Thymus (tissue), 11 donors: ENCODE results near the gene C11orf86. TPM values are rescaled to one million over a fixed set of nuclear protein-coding genes. Genes with fewer than 3 reads are reported as not detected.

Source experiments
- DNase-seq, 9 donors: peaks; one replicate each; pipeline ENCODE4 v3.0.0-alpha.2; 2013; ENCODE audit warnings: low spot score in 9 of 9, low read depth in 6 of 9, missing footprints in 1 of 9
- H3K27ac ChIP-seq, 2 donors: one replicate each; pipeline ENCODE4 v1.5.1; 2013; ENCODE audit warnings: control low read depth in 1 of 2, low read depth in 1 of 2, low read length in 1 of 2, mild to moderate bottlenecking in 1 of 2, moderate library complexity in 1 of 2
- H3K27me3 ChIP-seq, 2 donors: one replicate each; pipeline ENCODE4 v1.5.1; 2013; ENCODE audit warnings: low read length in 1 of 2; ENCODE audit not compliant: control insufficient read depth in 2 of 2, insufficient read depth in 1 of 2
- H3K36me3 ChIP-seq, 2 donors: one replicate each; pipeline ENCODE4 v1.5.1; 2013; ENCODE audit warnings: low read length in 1 of 2, mild to moderate bottlenecking in 1 of 2, moderate library complexity in 1 of 2; ENCODE audit not compliant: control insufficient read depth in 2 of 2, insufficient read depth in 2 of 2
- H3K4me1 ChIP-seq, 2 donors: one replicate each; pipeline ENCODE4 v1.5.1; 2013; ENCODE audit warnings: low read length in 2 of 2; ENCODE audit not compliant: control insufficient read depth in 2 of 2, insufficient read depth in 2 of 2
- H3K4me3 ChIP-seq, 2 donors: one replicate each; pipeline ENCODE4 v1.5.1; 2013; ENCODE audit warnings: low read length in 2 of 2, control low read depth in 1 of 2, mild to moderate bottlenecking in 1 of 2
- H3K9me3 ChIP-seq, 2 donors: one replicate each; pipeline ENCODE4 v1.5.1; 2013; ENCODE audit warnings: low read length in 1 of 2, mild to moderate bottlenecking in 1 of 2; ENCODE audit not compliant: control insufficient read depth in 2 of 2, insufficient read depth in 1 of 2
- WGBS: extraction: QIAGEN DNeasy Blood & Tissue Kit; methylation state at CpG from one replicate; pipeline ENCODE4 v1.1.7; 2013; 5-methylcytosine and 5-hydroxymethylcytosine counted together
- polyA plus RNA-seq: library from polyadenylated mRNA; stranded (reverse); fragments of 200-250 nt; gene quantifications from one replicate; pipeline ENCODE4 v1.2.3, GENCODE V29; 2013
- total RNA-seq: library from RNA; stranded (reverse); fragments of 120-200 nt; gene quantifications from one replicate; pipeline ENCODE4 v1.2.4, GENCODE V29; 2013
- donor health status: healthy.

C11orf86 gene
- total and polyA plus RNA-seq, 2 donors, result 0.14 TPM; not detected in 1

DNA sequence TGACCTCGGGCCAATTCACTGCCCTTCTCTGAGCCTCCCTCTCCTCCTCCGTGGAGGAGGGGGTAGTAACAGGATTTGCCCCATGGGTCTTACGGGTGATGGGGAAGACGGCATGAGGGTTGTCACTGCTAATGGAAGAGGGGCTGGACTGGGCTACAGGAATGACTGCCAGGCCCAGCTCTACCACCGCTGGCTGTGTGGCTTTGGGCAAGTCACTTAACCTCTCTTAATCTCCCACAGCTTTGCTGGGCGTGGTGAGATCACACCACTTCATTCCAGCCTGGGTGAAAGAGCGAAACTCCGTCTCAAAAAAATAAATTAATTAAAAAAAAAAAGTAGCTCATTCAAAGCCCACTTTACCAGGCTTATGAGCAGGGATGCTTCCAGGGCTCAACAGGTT lies 50.6 kb downstream of the C11orf86 start:
- Histone ChIP-seq H3K36me3 (no peaks in the 10 kb centered on the region), H3K27me3 (peaks cover 62 to 98% of the 10 kb centered on the region in 2 donors), H3K4me1 (peaks cover 6 to 27% of the 10 kb centered on the region in 2 donors), H3K27ac (no peak overlapping the region), H3K4me3 (no peak overlapping the region), H3K9me3 (peaks cover 1 to 27% of the 10 kb centered on the region in 2 donors)
- 82% methylated on average over 8 of the region's 8 CpGs for WGBS
- no peak for DNase-seq

Other genes with a start within 250 kb of the C11orf86 start
- gene SPTBN2, start 246.1 kb upstream of the C11orf86 start, total RNA-seq, result 5.5 TPM
- 8.5 TPM for gene SPTBN2, start 246.1 kb upstream of the C11orf86 start, polyA plus RNA-seq
- 11.4 TPM for gene RCE1, start 131.9 kb upstream of the C11orf86 start, total RNA-seq
- 23.3 TPM for gene RCE1, start 131.9 kb upstream of the C11orf86 start, polyA plus RNA-seq
- gene LRFN4, start 118.2 kb upstream of the C11orf86 start, total RNA-seq, result 10.7 TPM
- gene LRFN4, start 118.2 kb upstream of the C11orf86 start, polyA plus RNA-seq, result 20.1 TPM
- gene PC, start 16.9 kb upstream of the C11orf86 start, total RNA-seq, result 3.4 TPM
- 9.9 TPM for gene PC, start 16.9 kb upstream of the C11orf86 start, polyA plus RNA-seq
- 0.09 TPM for gene SYT12, start 47.8 kb downstream of the C11orf86 start, total RNA-seq
- 0.68 TPM for gene SYT12, start 47.8 kb downstream of the C11orf86 start, polyA plus RNA-seq
- gene RHOD, start 81.5 kb downstream of the C11orf86 start, total RNA-seq, result 2.8 TPM
- gene RHOD, start 81.5 kb downstream of the C11orf86 start, polyA plus RNA-seq, result 11.3 TPM
- 27.4 TPM for gene KDM2A, start 144.0 kb downstream of the C11orf86 start, total RNA-seq
- gene KDM2A, start 144.0 kb downstream of the C11orf86 start, polyA plus RNA-seq, result 42.0 TPM